AG04450 (cell line): ENCODE measurements around the gene ARHGAP31. TPM values are rescaled to one million over a fixed set of nuclear protein-coding genes. Genes with fewer than 3 reads are reported as not detected.

ENCODE experiments used
- CTCF ChIA-PET: fragments of 300-600, 350-600 bp; formaldehyde crosslinking; extraction: SDS; loops from one replicate; lab custom pipeline; 2022; ENCODE audit warnings: antibody characterized with exemption, inconsistent platforms; lab: Charles Lee
- POLR2A ChIA-PET: fragments of 350-600 bp; formaldehyde crosslinking; extraction: SDS; loops from one replicate; lab custom pipeline; 2021; ENCODE audit warnings: antibody characterized with exemption, inconsistent platforms; lab: Yijun Ruan, JAX
- DNase-seq: peaks from one replicate; pipeline ENCODE4 v3.0.0-alpha.2; 2011; ENCODE audit warnings: low read depth, low spot score
- H3K27ac ChIP-seq: one replicate; pipeline ENCODE4 v1.5.1; 2012; ENCODE audit warnings: low read depth, low read length, control low read depth
- H3K27me3 ChIP-seq: one replicate; pipeline ENCODE4 v1.6.0; 2012; ENCODE audit warnings: low read length; ENCODE audit not compliant: control insufficient read depth, insufficient read depth
- H3K4me3 ChIP-seq: 2 replicates; pipeline ENCODE4 v1.5.1; 2011; ENCODE audit warnings: mild to moderate bottlenecking, low read depth, low read length, control low read depth
- H3K9me3 ChIP-seq: 2 replicates; pipeline ENCODE4 v1.5.1; 2012; ENCODE audit warnings: low read length; ENCODE audit not compliant: control insufficient read depth, insufficient read depth
- CTCF ChIP-seq: IDR thresholded peaks from 2 replicates; pipeline ENCODE4 v1.5.1; 2011; ENCODE audit warnings: low read depth, low read length, control low read depth, inconsistent platforms
- polyA plus RNA-seq: library from polyadenylated mRNA; depleted of rRNA; stranded (reverse); fragments of >200 nt; gene quantifications from 2 replicates; pipeline ENCODE4 v1.2.3, GENCODE V29; 2011

ARHGAP31 gene
- polyA plus RNA-seq, 1 experiment: 14.1 TPM

DNA sequence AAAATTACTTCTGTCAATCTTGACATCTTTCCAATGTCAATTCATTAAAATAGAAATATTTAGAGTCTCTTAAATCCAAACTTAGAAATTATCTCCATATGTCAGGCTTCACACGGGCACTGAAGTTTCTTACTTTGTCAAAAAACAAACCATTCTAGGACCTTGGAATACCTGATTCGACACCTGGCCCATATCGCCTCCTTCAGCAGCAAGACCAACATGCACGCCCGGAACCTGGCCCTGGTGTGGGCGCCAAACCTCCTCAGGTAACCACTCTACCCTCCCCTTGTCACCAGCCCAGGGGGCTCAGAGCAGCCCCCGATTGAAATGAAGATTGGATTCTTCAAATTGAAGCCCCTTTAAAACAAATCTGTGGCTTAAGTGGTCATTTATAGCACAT is 88.0 kb downstream of the ARHGAP31 start:
- DNase-seq: no peak
- CTCF ChIA-PET: no interaction called here
- POLR2A ChIA-PET: no interaction called here
- no peaks in the 10 kb centered on the region for H3K27me3 ChIP-seq
- no peaks in the 10 kb centered on the region for H3K9me3 ChIP-seq
- no peak overlapping the region for H3K4me3 ChIP-seq
- H3K27ac ChIP-seq: no peak overlapping the region
- no peak for TF ChIP-seq CTCF

- H3K4me3 ChIP-seq: no peak overlapping the region
- H3K27me3 ChIP-seq: no peaks in the 10 kb centered on the region
- ChIA-PET POLR2A (no interaction called here), CTCF (interaction anchor here (0.5 to 1.5 kb wide), 3 partner anchors 10 to 147 kb away, joined by 3 to 4 read pairs (median 3); no protein-coding TSS in a partner anchor)
- peak; percentile 19; the same call in 1 of the 2 replicates for TF ChIP-seq CTCF
- no peak for DNase-seq
- H3K27ac ChIP-seq: no peak overlapping the region
- no peaks in the 10 kb centered on the region for H3K9me3 ChIP-seq
Measured at GRCh38 chr3:119388577-119388976, 94.4 kb downstream of the ARHGAP31 start.

DNA sequence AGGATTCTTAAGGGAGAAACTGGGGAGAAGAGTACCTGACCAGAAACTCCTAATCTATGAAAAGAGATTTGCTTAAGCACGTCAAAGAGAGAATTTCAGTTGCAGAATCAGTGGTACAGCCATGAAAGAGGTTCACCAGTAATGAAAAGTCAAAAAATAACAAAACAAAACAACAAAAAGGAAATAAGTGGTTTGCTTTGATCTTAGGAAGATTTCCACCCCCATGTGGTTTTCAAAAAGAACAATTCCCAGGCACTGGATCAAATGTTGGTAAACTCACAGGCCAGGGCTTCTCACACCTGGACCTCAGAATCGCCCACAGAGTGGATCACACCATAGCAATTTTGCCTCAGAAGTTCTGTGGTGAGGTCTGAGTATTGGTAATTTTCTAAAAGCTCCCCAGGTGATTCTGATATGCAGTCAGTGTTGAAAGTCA is 101.8 kb downstream of the ARHGAP31 start:
- ChIA-PET POLR2A (no interaction called here), CTCF (no interaction called here)
- no peaks in the 10 kb centered on the region for H3K27me3 ChIP-seq
- no peak overlapping the region for H3K4me3 ChIP-seq
- no peak overlapping the region for H3K27ac ChIP-seq
- DNase-seq: no peak
- no peak for TF ChIP-seq CTCF
- no peaks in the 10 kb centered on the region for H3K9me3 ChIP-seq

- Histone ChIP-seq H3K4me3 (no peak overlapping the region), H3K27ac (no peak overlapping the region), H3K27me3 (no peaks in the 10 kb centered on the region), H3K9me3 (no peaks in the 10 kb centered on the region; the same call in 1 of the 2 replicates)
- DNase-seq: no peak
- POLR2A ChIA-PET: no interaction called here
- TF ChIP-seq CTCF: no peak
- CTCF ChIA-PET: interaction anchor here (2.5 kb wide), 1 partner anchor 284 kb away, joined by 8 read pairs; no protein-coding TSS in a partner anchor
Measured at GRCh38 chr3:119396870-119397269, 102.7 kb downstream of the ARHGAP31 start.

DNA sequence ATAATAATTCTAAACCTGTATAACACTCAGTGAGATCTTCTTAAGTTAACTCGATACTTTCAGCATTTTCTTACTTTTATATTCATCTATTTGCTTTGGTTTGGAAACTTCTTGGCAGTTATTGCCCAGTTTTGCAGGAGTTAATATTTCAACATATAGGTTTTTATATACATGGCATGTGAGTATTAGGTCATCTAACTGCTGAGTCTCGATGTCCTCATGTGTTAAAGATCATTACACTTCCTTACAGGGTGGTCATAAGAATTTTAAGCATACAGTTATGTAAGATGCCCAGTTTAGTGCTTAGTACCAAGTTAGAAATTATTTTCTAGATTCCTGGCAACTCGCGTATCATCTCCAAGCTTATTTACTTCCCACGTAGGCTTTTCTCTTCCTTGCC is 106.3 kb downstream of the ARHGAP31 start:
- ChIA-PET CTCF (interaction anchor here (0.7 kb wide), 1 partner anchor 249 kb away, joined by 4 read pairs; no protein-coding TSS in a partner anchor), POLR2A (no interaction called here)
- DNase-seq: no peak
- TF ChIP-seq CTCF: no peak
- Histone ChIP-seq H3K9me3 (no peaks in the 10 kb centered on the region; the same call in 1 of the 2 replicates), H3K4me3 (no peak overlapping the region), H3K27me3 (no peaks in the 10 kb centered on the region), H3K27ac (no peak overlapping the region)
